ENCODE data around the gene HTRA1.

Gene HTRA1

GRCh38 chr10:122461367-122461728 lies at the start of gene HTRA1:
TSS of gene HTRA1 (plus strand) at chr10:122461553. CDS start at chr10:122461653, 100 bp downstream.
- peaks cover 2% of the 10 kb centered on the region; the same call in 1 of the 2 replicates for H3K36me3 ChIP-seq (ENCODE audit: control insufficient read depth, insufficient read depth, low read length)
- H3K4me1 ChIP-seq (ENCODE audit: control insufficient read depth, insufficient read depth, low read length): peaks cover 8% of the 10 kb centered on the region
- no CpG with 5 or more reads among the region's 56 CpGs for WGBS (ENCODE audit: insufficient coverage, insufficient read length)
- DNase-seq (ENCODE audit: low read depth, low spot score): no peak
- H3K9me3 ChIP-seq (ENCODE audit: control insufficient read depth, insufficient read depth, low read length): no peaks in the 10 kb centered on the region
- no peak within 1 kb of the TSS for H3K27ac ChIP-seq (ENCODE audit: low read length)
- peak within 1 kb of the TSS; percentile 72 for H3K4me3 ChIP-seq (ENCODE audit: low read length)
- H3K27me3 ChIP-seq (ENCODE audit: control insufficient read depth, insufficient read depth, low read length): peaks cover 37% of the 10 kb centered on the region

- Histone ChIP-seq H3K4me3 (ENCODE audit: low read length) (no peak overlapping the region), H3K4me1 (ENCODE audit: control insufficient read depth, insufficient read depth, low read length) (no peaks in the 10 kb centered on the region), H3K36me3 (ENCODE audit: control insufficient read depth, insufficient read depth, low read length) (no peaks in the 10 kb centered on the region), H3K9me3 (ENCODE audit: control insufficient read depth, insufficient read depth, low read length) (no peaks in the 10 kb centered on the region), H3K27ac (ENCODE audit: low read length) (no peak overlapping the region), H3K27me3 (ENCODE audit: control insufficient read depth, insufficient read depth, low read length) (no peaks in the 10 kb centered on the region)
- no peak for DNase-seq (ENCODE audit: low read depth, low spot score)
These were observed 48.0 kb upstream of the HTRA1 start for GRCh38 chr10:122413327-122413726.

DNA sequence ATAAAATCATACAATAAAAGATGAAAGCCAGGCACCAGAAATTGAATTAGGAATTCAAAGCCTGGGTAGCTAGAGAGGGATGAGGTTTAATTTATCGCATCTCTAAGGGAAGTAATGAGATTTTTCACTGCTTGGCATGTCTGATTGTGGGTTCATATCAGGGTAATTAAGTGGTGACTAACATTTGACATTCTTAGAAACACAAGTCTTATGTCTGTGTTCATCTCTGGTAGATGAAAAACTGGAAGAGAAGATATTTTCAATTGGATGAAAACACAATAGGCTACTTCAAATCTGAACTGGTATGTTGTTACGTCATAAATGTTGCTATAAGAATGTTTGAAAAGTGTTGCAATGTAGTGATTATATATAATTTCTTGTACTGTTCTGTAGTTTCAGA lies 43.7 kb upstream of the HTRA1 start:
- no peaks in the 10 kb centered on the region for H3K9me3 ChIP-seq (ENCODE audit: control insufficient read depth, insufficient read depth, low read length)
- H3K36me3 ChIP-seq (ENCODE audit: control insufficient read depth, insufficient read depth, low read length): no peaks in the 10 kb centered on the region
- no peak for DNase-seq (ENCODE audit: low read depth, low spot score)
- H3K27ac ChIP-seq (ENCODE audit: low read length): no peak overlapping the region
- no CpG with 5 or more reads among the region's 2 CpGs for WGBS (ENCODE audit: insufficient coverage, insufficient read length)
- H3K27me3 ChIP-seq (ENCODE audit: control insufficient read depth, insufficient read depth, low read length): no peaks in the 10 kb centered on the region
- H3K4me1 ChIP-seq (ENCODE audit: control insufficient read depth, insufficient read depth, low read length): no peaks in the 10 kb centered on the region
- H3K4me3 ChIP-seq (ENCODE audit: low read length): no peak overlapping the region

GRCh38 chr10:122419016-122419415 lies 42.3 kb upstream of the HTRA1 start:
- no CpG with 5 or more reads among the region's 1 CpG for WGBS (ENCODE audit: insufficient coverage, insufficient read length)
- no peaks in the 10 kb centered on the region for H3K36me3 ChIP-seq (ENCODE audit: control insufficient read depth, insufficient read depth, low read length)

GRCh38 chr10:122419876-122420623 lies 41.3 kb upstream of the HTRA1 start:
- no peak for DNase-seq (ENCODE audit: low read depth, low spot score)
- H3K4me3 ChIP-seq (ENCODE audit: low read length): no peak overlapping the region
- H3K27ac ChIP-seq (ENCODE audit: low read length): no peak overlapping the region
- no peaks in the 10 kb centered on the region for H3K36me3 ChIP-seq (ENCODE audit: control insufficient read depth, insufficient read depth, low read length)
- no CpG with 5 or more reads among the region's 3 CpGs for WGBS (ENCODE audit: insufficient coverage, insufficient read length)
- H3K27me3 ChIP-seq (ENCODE audit: control insufficient read depth, insufficient read depth, low read length): no peaks in the 10 kb centered on the region
- H3K9me3 ChIP-seq (ENCODE audit: control insufficient read depth, insufficient read depth, low read length): no peaks in the 10 kb centered on the region
- H3K4me1 ChIP-seq (ENCODE audit: control insufficient read depth, insufficient read depth, low read length): no peaks in the 10 kb centered on the region

More at GRCh38 chr10:122419016-122419415, 42.3 kb upstream of the HTRA1 start:
- Histone ChIP-seq H3K4me3 (ENCODE audit: low read length) (no peak overlapping the region), H3K27me3 (ENCODE audit: control insufficient read depth, insufficient read depth, low read length) (no peaks in the 10 kb centered on the region), H3K27ac (ENCODE audit: low read length) (no peak overlapping the region), H3K9me3 (ENCODE audit: control insufficient read depth, insufficient read depth, low read length) (no peaks in the 10 kb centered on the region), H3K4me1 (ENCODE audit: control insufficient read depth, insufficient read depth, low read length) (no peaks in the 10 kb centered on the region)
- no peak for DNase-seq (ENCODE audit: low read depth, low spot score)

DNA sequence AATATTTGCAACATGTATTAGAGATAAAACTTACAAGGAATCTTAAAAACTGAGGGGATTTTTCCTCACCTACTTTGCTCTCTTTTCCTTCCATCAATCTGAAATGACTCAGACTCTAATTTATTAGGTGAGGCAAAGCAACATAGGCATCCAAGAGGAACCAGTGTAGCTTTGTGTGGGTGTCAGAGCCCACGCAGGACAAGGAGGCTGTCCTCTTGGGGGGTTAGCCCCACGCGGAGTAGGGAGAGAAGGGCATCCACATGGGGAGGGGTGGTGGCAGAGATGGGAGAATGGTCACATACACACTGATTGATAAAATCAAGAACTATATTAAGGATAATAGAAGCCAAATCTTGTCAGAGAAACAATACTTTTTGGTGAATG lies 40.7 kb upstream of the HTRA1 start:
- Histone ChIP-seq H3K27me3 (ENCODE audit: control insufficient read depth, insufficient read depth, low read length) (no peaks in the 10 kb centered on the region), H3K36me3 (ENCODE audit: control insufficient read depth, insufficient read depth, low read length) (no peaks in the 10 kb centered on the region), H3K4me3 (ENCODE audit: low read length) (no peak overlapping the region), H3K27ac (ENCODE audit: low read length) (no peak overlapping the region), H3K9me3 (ENCODE audit: control insufficient read depth, insufficient read depth, low read length) (no peaks in the 10 kb centered on the region), H3K4me1 (ENCODE audit: control insufficient read depth, insufficient read depth, low read length) (no peaks in the 10 kb centered on the region)
- DNase-seq (ENCODE audit: low read depth, low spot score): no peak
- no CpG with 5 or more reads among the region's 3 CpGs for WGBS (ENCODE audit: insufficient coverage, insufficient read length)

GRCh38 chr10:122421054-122421625 lies 40.2 kb upstream of the HTRA1 start:
- Histone ChIP-seq H3K4me3 (ENCODE audit: low read length) (no peak overlapping the region), H3K27me3 (ENCODE audit: control insufficient read depth, insufficient read depth, low read length) (no peaks in the 10 kb centered on the region), H3K27ac (ENCODE audit: low read length) (no peak overlapping the region), H3K4me1 (ENCODE audit: control insufficient read depth, insufficient read depth, low read length) (no peaks in the 10 kb centered on the region), H3K9me3 (ENCODE audit: control insufficient read depth, insufficient read depth, low read length) (no peaks in the 10 kb centered on the region), H3K36me3 (ENCODE audit: control insufficient read depth, insufficient read depth, low read length) (no peaks in the 10 kb centered on the region)
- DNase-seq (ENCODE audit: low read depth, low spot score): no peak
- no CpG with 5 or more reads among the region's 3 CpGs for WGBS (ENCODE audit: insufficient coverage, insufficient read length)

- Histone ChIP-seq H3K4me3 (ENCODE audit: low read length) (no peak overlapping the region), H3K27me3 (ENCODE audit: control insufficient read depth, insufficient read depth, low read length) (no peaks in the 10 kb centered on the region), H3K27ac (ENCODE audit: low read length) (no peak overlapping the region), H3K9me3 (ENCODE audit: control insufficient read depth, insufficient read depth, low read length) (no peaks in the 10 kb centered on the region), H3K36me3 (ENCODE audit: control insufficient read depth, insufficient read depth, low read length) (no peaks in the 10 kb centered on the region), H3K4me1 (ENCODE audit: control insufficient read depth, insufficient read depth, low read length) (no peaks in the 10 kb centered on the region)
- no peak for DNase-seq (ENCODE audit: low read depth, low spot score)
These were observed 39.6 kb upstream of the HTRA1 start for GRCh38 chr10:122421742-122422141.

DNA sequence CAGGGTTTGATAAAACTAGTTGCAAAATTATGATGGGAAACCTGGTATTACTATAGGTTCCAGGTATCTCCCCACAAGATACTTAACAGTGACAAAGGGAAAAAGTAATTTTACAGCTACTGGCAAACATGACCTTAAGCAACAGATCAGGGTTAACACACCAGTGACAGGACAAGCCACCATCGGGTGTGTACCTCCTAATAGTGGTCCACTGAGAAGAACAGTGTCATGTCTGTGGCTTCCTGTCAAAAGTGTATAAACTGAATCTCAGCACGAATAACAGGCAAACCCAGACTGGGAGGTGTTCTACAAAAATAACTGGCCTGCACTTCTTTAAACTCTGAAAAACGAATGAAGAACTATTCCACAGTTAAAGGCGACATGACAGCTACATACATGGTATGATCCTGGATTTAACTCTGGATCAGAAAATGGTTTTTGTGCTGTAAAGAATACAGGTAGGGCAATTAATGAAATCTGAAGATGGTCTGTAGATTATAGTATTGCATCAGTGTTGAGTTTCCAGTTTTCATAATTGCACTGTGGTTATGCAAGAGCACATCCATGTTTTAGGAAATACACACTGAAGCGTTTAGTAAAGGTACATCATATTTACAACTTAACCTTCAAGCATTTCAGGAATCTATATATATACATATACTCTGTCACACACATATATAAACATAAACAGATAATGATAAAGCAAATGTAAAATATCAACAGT lies 38.9 kb upstream of the HTRA1 start:
- no peak for DNase-seq (ENCODE audit: low read depth, low spot score)
- Histone ChIP-seq H3K27me3 (ENCODE audit: control insufficient read depth, insufficient read depth, low read length) (no peaks in the 10 kb centered on the region), H3K4me3 (ENCODE audit: low read length) (no peak overlapping the region), H3K4me1 (ENCODE audit: control insufficient read depth, insufficient read depth, low read length) (no peaks in the 10 kb centered on the region), H3K9me3 (ENCODE audit: control insufficient read depth, insufficient read depth, low read length) (no peaks in the 10 kb centered on the region), H3K36me3 (ENCODE audit: control insufficient read depth, insufficient read depth, low read length) (no peaks in the 10 kb centered on the region), H3K27ac (ENCODE audit: low read length) (no peak overlapping the region)
- no CpG with 5 or more reads among the region's 5 CpGs for WGBS (ENCODE audit: insufficient coverage, insufficient read length)

GRCh38 chr10:122424059-122424458 lies 37.3 kb upstream of the HTRA1 start:
- no peaks in the 10 kb centered on the region for H3K4me1 ChIP-seq (ENCODE audit: control insufficient read depth, insufficient read depth, low read length)
- H3K36me3 ChIP-seq (ENCODE audit: control insufficient read depth, insufficient read depth, low read length): peaks cover 2% of the 10 kb centered on the region; the same call in 1 of the 2 replicates
- no peaks in the 10 kb centered on the region for H3K9me3 ChIP-seq (ENCODE audit: control insufficient read depth, insufficient read depth, low read length)
- no peak overlapping the region for H3K4me3 ChIP-seq (ENCODE audit: low read length)
- H3K27ac ChIP-seq (ENCODE audit: low read length): no peak overlapping the region
- no peak for DNase-seq (ENCODE audit: low read depth, low spot score)
- H3K27me3 ChIP-seq (ENCODE audit: control insufficient read depth, insufficient read depth, low read length): no peaks in the 10 kb centered on the region
- no CpG with 5 or more reads among the region's 2 CpGs for WGBS (ENCODE audit: insufficient coverage, insufficient read length)
